Nephron (organoid): ENCODE measurements around the gene PAPPA2.

ENCODE experiments used
- H3K27ac Mint-ChIP-seq, 3 experiments: 2 replicates each; pipeline ENCODE4 v1.8.0; 2020; ENCODE audit warnings: mixed read lengths in 3 of 3, mild to moderate bottlenecking in 2 of 3, moderate library complexity in 1 of 3
- H3K27me3 Mint-ChIP-seq: 2 replicates; pipeline ENCODE4 v1.8.0; 2021; ENCODE audit warnings: low read depth, mild to moderate bottlenecking, moderate library complexity, mixed read lengths
- H3K36me3 Mint-ChIP-seq: 2 replicates; pipeline ENCODE4 v1.8.0; 2020; ENCODE audit warnings: low read depth, mixed read lengths
- H3K4me1 Mint-ChIP-seq: 2 replicates; pipeline ENCODE4 v1.8.0; 2020; ENCODE audit warnings: mixed read lengths
- H3K4me3 Mint-ChIP-seq, 3 experiments: 2 replicates each; pipeline ENCODE4 v1.8.0; 2020; ENCODE audit warnings: mild to moderate bottlenecking in 3 of 3, mixed read lengths in 3 of 3, moderate library complexity in 2 of 3
- H3K9me3 Mint-ChIP-seq: 2 replicates; pipeline ENCODE4 v1.8.0; 2020; ENCODE audit warnings: mixed read lengths
- CTCF ChIP-seq, 3 experiments: fragments of 200-600 bp; sonication (generic); IDR thresholded peaks; one replicate each; pipeline ENCODE4 v1.5.0; 2021; ENCODE audit warnings: antibody characterized with exemption in 3 of 3; ENCODE audit not compliant: unreplicated experiment in 3 of 3

Gene PAPPA2

GRCh38 chr1:176529395-176530090 is 66.6 kb downstream of the PAPPA2 start:
- no peaks in the 10 kb centered on the region for H3K4me1 Mint-ChIP-seq
- no peak for TF ChIP-seq CTCF (IDR thresholded peaks at IDR 0.05; ENCODE audit: unreplicated experiment in 3 of 3)
- H3K4me3 Mint-ChIP-seq, result no peak overlapping the region
- no peak overlapping the region for H3K27ac Mint-ChIP-seq
- H3K9me3 Mint-ChIP-seq, result no peaks in the 10 kb centered on the region
- H3K27me3 Mint-ChIP-seq, result no peaks in the 10 kb centered on the region
- no peaks in the 10 kb centered on the region for H3K36me3 Mint-ChIP-seq

GRCh38 chr1:176531036-176531435 is 68.1 kb downstream of the PAPPA2 start:
- H3K4me3 Mint-ChIP-seq, result no peak overlapping the region
- H3K27me3 Mint-ChIP-seq, result no peaks in the 10 kb centered on the region

GRCh38 chr1:176531921-176532897 is 69.2 kb downstream of the PAPPA2 start:
- Mint-ChIP-seq H3K9me3 (no peaks in the 10 kb centered on the region), H3K4me3 (no peak overlapping the region), H3K27me3 (no peaks in the 10 kb centered on the region), H3K4me1 (no peaks in the 10 kb centered on the region), H3K27ac (peak overlapping the region in 1 of 3 experiments; percentile 70), H3K36me3 (no peaks in the 10 kb centered on the region)
- TF ChIP-seq CTCF (IDR thresholded peaks at IDR 0.05; ENCODE audit: unreplicated experiment in 3 of 3), result no peak

More at GRCh38 chr1:176531036-176531435, 68.1 kb downstream of the PAPPA2 start:
- H3K9me3 Mint-ChIP-seq, result no peaks in the 10 kb centered on the region
- no peak for TF ChIP-seq CTCF (IDR thresholded peaks at IDR 0.05; ENCODE audit: unreplicated experiment in 3 of 3)
- no peaks in the 10 kb centered on the region for H3K36me3 Mint-ChIP-seq
- no peaks in the 10 kb centered on the region for H3K4me1 Mint-ChIP-seq
- no peak overlapping the region for H3K27ac Mint-ChIP-seq

GRCh38 chr1:176533020-176533419 is 70.0 kb downstream of the PAPPA2 start:
- no peaks in the 10 kb centered on the region for H3K9me3 Mint-ChIP-seq
- no peak overlapping the region for H3K4me3 Mint-ChIP-seq
- H3K36me3 Mint-ChIP-seq, result no peaks in the 10 kb centered on the region
- H3K27ac Mint-ChIP-seq, result no peak overlapping the region
- no peaks in the 10 kb centered on the region for H3K27me3 Mint-ChIP-seq
- no peak for TF ChIP-seq CTCF (IDR thresholded peaks at IDR 0.05; ENCODE audit: unreplicated experiment in 3 of 3)
- no peaks in the 10 kb centered on the region for H3K4me1 Mint-ChIP-seq

- Mint-ChIP-seq H3K4me3 (no peak overlapping the region), H3K9me3 (no peaks in the 10 kb centered on the region), H3K27me3 (no peaks in the 10 kb centered on the region), H3K4me1 (no peaks in the 10 kb centered on the region), H3K36me3 (no peaks in the 10 kb centered on the region), H3K27ac (no peak overlapping the region)
- no peak for TF ChIP-seq CTCF (IDR thresholded peaks at IDR 0.05; ENCODE audit: unreplicated experiment in 3 of 3)
These were observed 73.6 kb downstream of the PAPPA2 start for GRCh38 chr1:176536588-176536987.
